SK-N-SH (cell line): ENCODE data around the gene DCUN1D1.

Experiments used
- SMC3 ChIP-seq: IDR thresholded peaks from 2 replicates; pipeline ENCODE4 v1.6.1; 2012; ENCODE audit warnings: low read depth, low read length, improper control_type of control experiment
- TF ChIP-seq, protein P1 (sequence below): fragments of 200-600 bp; sonication (generic); IDR thresholded peaks from 2 replicates; pipeline ENCODE4 v1.6.1; 2017; ENCODE audit warnings: antibody characterized with exemption, mild to moderate bottlenecking, moderate library complexity

DNA sequence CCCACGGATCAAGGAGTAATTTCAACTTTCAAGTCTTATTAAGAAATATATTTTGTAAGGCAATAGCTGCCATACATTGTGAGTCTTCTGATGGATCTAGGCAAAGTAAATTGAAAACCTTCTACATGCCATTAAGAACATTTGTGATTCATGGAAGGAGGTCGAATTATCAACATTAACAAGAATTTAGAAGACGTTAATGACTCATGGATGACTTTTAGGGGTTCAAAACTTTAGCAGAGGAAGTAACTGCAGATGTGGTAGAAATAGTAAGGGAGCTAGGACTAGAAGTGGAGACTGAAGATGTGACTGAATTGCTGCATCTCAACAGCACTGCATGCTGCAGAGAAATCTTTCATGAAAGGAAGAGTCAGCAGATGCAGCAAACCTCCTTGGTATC lies 48.1 kb upstream of the DCUN1D1 start:
- TF ChIP-seq, protein P1, sequence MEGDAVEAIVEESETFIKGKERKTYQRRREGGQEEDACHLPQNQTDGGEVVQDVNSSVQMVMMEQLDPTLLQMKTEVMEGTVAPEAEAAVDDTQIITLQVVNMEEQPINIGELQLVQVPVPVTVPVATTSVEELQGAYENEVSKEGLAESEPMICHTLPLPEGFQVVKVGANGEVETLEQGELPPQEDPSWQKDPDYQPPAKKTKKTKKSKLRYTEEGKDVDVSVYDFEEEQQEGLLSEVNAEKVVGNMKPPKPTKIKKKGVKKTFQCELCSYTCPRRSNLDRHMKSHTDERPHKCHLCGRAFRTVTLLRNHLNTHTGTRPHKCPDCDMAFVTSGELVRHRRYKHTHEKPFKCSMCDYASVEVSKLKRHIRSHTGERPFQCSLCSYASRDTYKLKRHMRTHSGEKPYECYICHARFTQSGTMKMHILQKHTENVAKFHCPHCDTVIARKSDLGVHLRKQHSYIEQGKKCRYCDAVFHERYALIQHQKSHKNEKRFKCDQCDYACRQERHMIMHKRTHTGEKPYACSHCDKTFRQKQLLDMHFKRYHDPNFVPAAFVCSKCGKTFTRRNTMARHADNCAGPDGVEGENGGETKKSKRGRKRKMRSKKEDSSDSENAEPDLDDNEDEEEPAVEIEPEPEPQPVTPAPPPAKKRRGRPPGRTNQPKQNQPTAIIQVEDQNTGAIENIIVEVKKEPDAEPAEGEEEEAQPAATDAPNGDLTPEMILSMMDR: no peak
- no peak for TF ChIP-seq SMC3
